SU-DHL-6 (cell line): Measurements from ENCODE around the gene CHST4.
"Not testable (repeated sequence)": the region's sequence is repeated elsewhere in the genome, so short reads cannot be mapped to it uniquely, and the experiment has no call there.

Experiments used
- H2AFZ ChIP-seq: fragments of 200-600 bp; sonication (generic); 2 replicates; pipeline ENCODE4 v1.6.1; 2014; ENCODE audit warnings: low read depth, mild to moderate bottlenecking, moderate library complexity, mixed read lengths, antibody characterized with exemption, low read length; ENCODE audit not compliant: severe bottlenecking
- H3F3A ChIP-seq: fragments of 200-600 bp; shearing (Covaris generic); 2 replicates; pipeline ENCODE4 v1.6.0; 2016; ENCODE audit warnings: antibody characterized with exemption, mild to moderate bottlenecking; ENCODE audit not compliant: insufficient read depth
- H3K27ac ChIP-seq: fragments of 200-600 bp; sonication (generic); 2 replicates; pipeline ENCODE4 v1.5.1; 2016; ENCODE audit warnings: low read depth, mild to moderate bottlenecking, low read length, moderate library complexity, mixed read lengths
- H3K27me3 ChIP-seq: fragments of 200-600 bp; sonication (generic), shearing (Covaris generic); 2 replicates; pipeline ENCODE4 v1.6.0; 2014; ENCODE audit warnings: mild to moderate bottlenecking, low read length
- H3K36me3 ChIP-seq: fragments of 200-600 bp; sonication (generic); 2 replicates; pipeline ENCODE4 v1.6.1; 2014; ENCODE audit warnings: mild to moderate bottlenecking, low read length, mixed read lengths
- H3K4me2 ChIP-seq: fragments of 300-600, 200-600 bp; shearing (Covaris generic), sonication (generic); 2 replicates; pipeline ENCODE4 v1.6.0; 2014; ENCODE audit warnings: low read length, low read depth, mild to moderate bottlenecking; ENCODE audit not compliant: poor library complexity, severe bottlenecking
- H3K4me3 ChIP-seq: fragments of 200-600 bp; sonication (generic); 2 replicates; pipeline ENCODE4 v1.5.1; 2014; ENCODE audit warnings: antibody characterized with exemption, low read length, mild to moderate bottlenecking, mixed read lengths; ENCODE audit not compliant: insufficient read depth, poor library complexity, severe bottlenecking
- H3K79me2 ChIP-seq: fragments of 200-600 bp; sonication (generic); 2 replicates; pipeline ENCODE4 v1.6.1; 2014; ENCODE audit warnings: mild to moderate bottlenecking, low read length, moderate library complexity; ENCODE audit not compliant: insufficient read depth
- H3K9ac ChIP-seq: fragments of 200-600 bp; sonication (generic); 2 replicates; pipeline ENCODE4 v1.7.0; 2014; ENCODE audit warnings: mild to moderate bottlenecking, low read length
- H3K9me2 ChIP-seq: fragments of 200-600 bp; sonication (generic); replicated peaks from 2 replicates; pipeline ENCODE4 v1.6.1; 2014; ENCODE audit warnings: low read length; ENCODE audit not compliant: insufficient read depth
- H3K9me3 ChIP-seq: fragments of 200-600 bp; sonication (generic); 2 replicates; pipeline ENCODE4 v1.6.1; 2014; ENCODE audit warnings: low read length, mixed read lengths; ENCODE audit not compliant: insufficient read depth
- H4K20me1 ChIP-seq: fragments of 200-600 bp; sonication (generic); 2 replicates; pipeline ENCODE4 v1.6.1; 2014; ENCODE audit warnings: low read depth, mild to moderate bottlenecking, antibody characterized with exemption, low read length, moderate library complexity, mixed read lengths
- CTCF ChIP-seq: fragments of 200-600 bp; sonication (generic); IDR thresholded peaks from one replicate; pipeline ENCODE4 v1.5.1; 2017; ENCODE audit warnings: antibody characterized with exemption, mild to moderate bottlenecking, low read length, moderate library complexity; ENCODE audit not compliant: insufficient read depth, poor library complexity, severe bottlenecking
- EZH2phosphoT487 ChIP-seq: fragments of 200-600 bp; sonication (generic), shearing (Covaris generic); conservative IDR thresholded peaks from 2 replicates; pipeline ENCODE4 v1.6.1; 2018; ENCODE audit warnings: mild to moderate bottlenecking, antibody characterized with exemption, low read length, moderate library complexity, mixed read lengths

Gene CHST4

GRCh38 chr16:71576971-71577370, 50.7 kb downstream of the CHST4 start, which contains the start of gene TAT:
TSS of gene TAT (minus strand) at chr16:71577092. CDS start at chr16:71576415, 677 bp downstream.
- no peaks in the 10 kb centered on the region for H3F3A ChIP-seq
- no peak within 1 kb of the TSS for H3K4me2 ChIP-seq
- no peak for TF ChIP-seq EZH2phosphoT487
- TF ChIP-seq CTCF: no peak
- no peak within 1 kb of the TSS for H2AFZ ChIP-seq
- H3K79me2 ChIP-seq: no peaks in the 10 kb centered on the region
- H3K9me3 ChIP-seq: no peaks in the 10 kb centered on the region
- H3K27ac ChIP-seq: no peak within 1 kb of the TSS
- no peak within 1 kb of the TSS for H3K9ac ChIP-seq
- H3K4me3 ChIP-seq: no peak within 1 kb of the TSS
- no peaks in the 10 kb centered on the region for H3K27me3 ChIP-seq
- no peaks in the 10 kb centered on the region for H3K36me3 ChIP-seq
- no peaks in the 10 kb centered on the region for H4K20me1 ChIP-seq
- H3K9me2 ChIP-seq: no peaks in the 10 kb centered on the region

- H3K36me3 ChIP-seq, H3K27ac ChIP-seq, H3K9ac ChIP-seq, H3K27me3 ChIP-seq, H3K9me3 ChIP-seq, H4K20me1 ChIP-seq, H2AFZ ChIP-seq, H3K79me2 ChIP-seq, H3K4me2 ChIP-seq, H3K9me2 ChIP-seq, H3K4me3 ChIP-seq, H3F3A ChIP-seq: not testable (repeated sequence)
These were observed 56.3 kb downstream of the CHST4 start for GRCh38 chr16:71582553-71582848.

GRCh38 chr16:71584543-71585317, 58.5 kb downstream of the CHST4 start:
- TF ChIP-seq CTCF: no peak
- TF ChIP-seq EZH2phosphoT487: no peak
- Histone ChIP-seq H3K4me2 (no peak overlapping the region), H3F3A (no peaks in the 10 kb centered on the region), H3K9ac (no peak overlapping the region), H3K9me2 (no peaks in the 10 kb centered on the region), H2AFZ (no peak overlapping the region), H3K27me3 (no peaks in the 10 kb centered on the region), H3K27ac (no peak overlapping the region), H3K79me2 (no peaks in the 10 kb centered on the region), H4K20me1 (no peaks in the 10 kb centered on the region), H3K36me3 (no peaks in the 10 kb centered on the region), H3K4me3 (no peak overlapping the region), H3K9me3 (no peaks in the 10 kb centered on the region)

GRCh38 chr16:71585318-71585703, 59.1 kb downstream of the CHST4 start:
- TF ChIP-seq CTCF (no peak), EZH2phosphoT487 (no peak)
- Histone ChIP-seq H3K27ac (no peak overlapping the region), H3K79me2 (no peaks in the 10 kb centered on the region), H3K4me2 (no peak overlapping the region), H2AFZ (no peak overlapping the region), H3F3A (no peaks in the 10 kb centered on the region), H3K9me2 (no peaks in the 10 kb centered on the region), H4K20me1 (no peaks in the 10 kb centered on the region), H3K27me3 (no peaks in the 10 kb centered on the region), H3K4me3 (no peak overlapping the region), H3K36me3 (no peaks in the 10 kb centered on the region), H3K9ac (no peak overlapping the region), H3K9me3 (no peaks in the 10 kb centered on the region)
